Bronchial epithelial cell (primary cell): ENCODE results near the gene ACLY. TPM values are rescaled to one million over a fixed set of nuclear protein-coding genes. Genes with fewer than 3 reads are reported as not detected.
A peak's percentile ranks its signal among the peaks of the same experiment; 100 is the strongest.

Source experiments
- DNase-seq: peaks from one replicate; pipeline ENCODE4 v3.0.0-alpha.2; 2010; ENCODE audit warnings: low read depth
- FAIRE-seq: peaks from 2 replicates; lab custom pipeline; 2011; peaks lifted over from hg19 to GRCh38; lab: Jason Lieb, UNC
- H3K27me3 ChIP-seq: 2 replicates; pipeline ENCODE4 v1.5.1; 2011; ENCODE audit warnings: low read length; ENCODE audit not compliant: control insufficient read depth, insufficient read depth
- H3K36me3 ChIP-seq: 2 replicates; pipeline ENCODE4 v1.5.1; 2011; ENCODE audit warnings: low read length; ENCODE audit not compliant: control insufficient read depth, insufficient read depth
- H3K4me3 ChIP-seq: 2 replicates; pipeline ENCODE4 v1.5.1; 2011; ENCODE audit warnings: mild to moderate bottlenecking, low read depth, low read length, control low read depth
- CTCF ChIP-seq: IDR thresholded peaks from 2 replicates; pipeline ENCODE4 v1.5.1; 2011; ENCODE audit warnings: mild to moderate bottlenecking, moderate library complexity, low read length, control low read depth, inconsistent platforms; ENCODE audit not compliant: insufficient read depth, severe bottlenecking
- total RNA-seq: library from RNA; depleted of rRNA; stranded (reverse); fragments of >200 nt; gene quantifications from 2 replicates; pipeline ENCODE4 v1.2.1, GENCODE V29; 2014

The ACLY gene
- total RNA-seq, 1 donor from 2014 or later: 121 TPM

DNA sequence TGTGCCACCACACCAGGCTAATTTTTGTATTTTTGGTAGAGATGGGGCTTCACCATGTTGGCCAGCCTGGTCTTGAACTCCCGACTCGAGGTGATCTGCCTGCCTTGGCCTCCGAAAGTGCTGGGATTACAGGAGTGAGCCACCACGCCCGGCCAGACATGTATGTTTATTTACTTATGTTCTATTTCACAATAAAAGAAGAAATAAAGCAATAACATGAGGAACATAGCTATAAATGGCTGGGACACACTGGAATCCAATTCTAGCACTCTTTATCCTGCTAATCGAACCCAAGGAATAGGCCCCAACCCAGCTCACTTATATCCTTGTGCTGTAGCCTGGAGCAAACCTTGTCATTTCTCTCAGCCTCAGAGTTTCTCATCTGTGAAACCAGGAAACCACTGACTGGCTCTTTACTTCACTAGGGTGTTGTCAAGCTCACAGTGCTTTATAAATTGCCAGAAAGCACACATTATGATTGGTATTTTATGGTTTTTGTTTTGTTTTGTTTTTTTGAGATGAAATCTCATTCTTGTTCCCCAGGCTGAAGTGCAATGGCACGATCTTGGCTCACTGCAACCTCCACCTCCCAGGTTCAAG lies 7.3 kb upstream of the ACLY start:
- Histone ChIP-seq H3K4me3 (no peak overlapping the region), H3K36me3 (no peaks in the 10 kb centered on the region), H3K27me3 (no peaks in the 10 kb centered on the region)
- no peak for TF ChIP-seq CTCF
- no peak for DNase-seq
- FAIRE-seq: no peak

GRCh38 chr17:41920580-41920955 lies 1.8 kb upstream of the ACLY start:
- FAIRE-seq: no peak
- Histone ChIP-seq H3K4me3 (no peak overlapping the region), H3K36me3 (no peaks in the 10 kb centered on the region), H3K27me3 (no peaks in the 10 kb centered on the region)
- DNase-seq: no peak
- TF ChIP-seq CTCF: no peak

DNA sequence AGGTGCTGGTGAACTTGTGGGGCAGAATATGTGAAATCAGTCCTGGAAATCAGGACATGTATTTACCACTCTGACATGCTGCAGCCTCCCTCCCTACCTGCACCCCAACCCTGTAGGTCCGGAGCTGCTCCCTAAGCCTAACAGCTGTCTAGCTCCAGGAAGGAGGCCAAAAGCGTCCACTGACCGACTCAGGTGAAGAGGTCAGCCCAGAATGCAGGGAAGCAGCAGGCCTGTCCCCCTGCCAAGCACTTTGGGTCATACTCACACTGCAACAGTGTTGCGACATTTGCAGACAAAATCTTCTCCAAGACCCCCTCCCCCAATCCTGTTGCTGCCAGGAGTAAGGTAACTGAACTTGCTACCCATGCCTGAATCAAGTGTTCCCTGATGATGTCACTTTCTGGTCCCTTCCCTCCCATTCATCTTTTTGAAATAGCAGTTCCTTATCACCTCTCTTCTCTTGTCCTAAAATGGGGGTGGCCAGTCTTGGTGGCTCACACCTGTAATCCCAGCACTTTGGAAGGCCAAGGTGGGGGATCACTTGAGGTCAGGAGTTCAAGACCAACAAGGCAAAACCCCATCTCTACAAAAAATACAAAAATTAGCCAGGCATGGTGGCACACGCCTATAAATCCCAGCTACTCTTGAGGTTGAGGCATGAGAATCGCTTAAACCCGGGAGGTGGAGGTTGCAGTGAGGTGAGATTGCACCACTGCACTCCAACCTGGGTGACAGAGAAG lies 1.3 kb upstream of the ACLY start:
- Histone ChIP-seq H3K27me3 (no peaks in the 10 kb centered on the region), H3K36me3 (no peaks in the 10 kb centered on the region), H3K4me3 (no peak overlapping the region)
- no peak for TF ChIP-seq CTCF
- DNase-seq (peak; percentile 27), FAIRE-seq (no peak)

DNA sequence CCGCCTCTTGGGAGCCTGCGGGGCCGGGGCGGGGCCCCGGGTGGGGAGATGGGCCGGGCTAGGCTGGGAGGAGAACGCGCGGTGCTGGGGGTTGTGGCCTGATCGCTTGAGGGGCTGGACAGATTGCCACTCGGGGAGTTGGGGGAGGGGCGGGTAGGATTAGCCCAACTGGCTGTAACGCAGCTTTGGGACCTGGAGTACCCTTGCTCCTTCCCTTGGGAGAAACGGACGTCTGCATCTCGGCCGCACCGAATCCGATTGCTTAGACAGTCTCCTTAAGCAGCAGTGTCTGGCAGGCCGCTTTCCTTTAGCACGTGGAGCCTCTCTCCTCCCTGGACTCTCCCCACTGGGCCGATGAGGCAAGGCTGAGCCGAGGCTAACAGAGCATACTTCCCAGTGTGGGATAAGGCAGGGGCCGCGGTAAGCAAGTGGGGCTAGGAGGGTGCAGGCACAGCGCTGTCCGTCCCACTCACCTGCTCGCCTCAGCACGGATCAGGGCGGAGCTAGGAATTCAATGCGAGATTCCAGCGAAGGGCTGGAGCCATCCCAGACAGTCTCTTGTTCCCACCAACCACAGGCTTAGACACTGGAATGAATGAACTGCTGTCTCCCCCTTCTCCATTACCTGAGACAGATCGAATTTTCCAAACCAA lies 540 bp upstream of the ACLY start:
- DNase-seq (peak; percentile 60), FAIRE-seq (no peak)
- Histone ChIP-seq H3K4me3 (peak overlapping the region; percentile 79), H3K36me3 (no peaks in the 10 kb centered on the region), H3K27me3 (no peaks in the 10 kb centered on the region)
- no peak for TF ChIP-seq CTCF

GRCh38 chr17:41917679-41918313 lies 955 bp downstream of the ACLY start:
- FAIRE-seq: no peak
- no peak for DNase-seq
- Histone ChIP-seq H3K4me3 (peak overlapping the region; percentile 79), H3K36me3 (peaks cover 9% of the 10 kb centered on the region), H3K27me3 (no peaks in the 10 kb centered on the region)
- TF ChIP-seq CTCF: no peak
